Subcutaneous abdominal adipose tissue (tissue), 5 donors: ENCODE results near the gene NCEH1.
A peak's percentile ranks its signal among the peaks of the same experiment; 100 is the strongest.

Experiments
- H3K27ac ChIP-seq: one replicate; pipeline ENCODE4 v1.7.0; 2013; ENCODE audit warnings: low read depth, mild to moderate bottlenecking, inconsistent platforms, low read length, moderate library complexity
- H3K27me3 ChIP-seq, 5 donors: one replicate each; pipeline ENCODE4 v1.7.0; 2013; ENCODE audit warnings: low read length in 5 of 5, inconsistent platforms in 1 of 5; ENCODE audit not compliant: control insufficient read depth in 5 of 5, insufficient read depth in 4 of 5
- H3K36me3 ChIP-seq, 5 donors: one replicate each; pipeline ENCODE4 v1.7.0; 2013; ENCODE audit warnings: low read length in 5 of 5; ENCODE audit not compliant: control insufficient read depth in 5 of 5, insufficient read depth in 5 of 5
- H3K4me1 ChIP-seq, 5 donors: one replicate each; pipeline ENCODE4 v1.7.0; 2013; ENCODE audit warnings: low read length in 5 of 5, mild to moderate bottlenecking in 3 of 5, moderate library complexity in 1 of 5; ENCODE audit not compliant: control insufficient read depth in 5 of 5, insufficient read depth in 5 of 5
- H3K4me3 ChIP-seq, 5 donors: one replicate each; pipeline ENCODE4 v1.7.0; 2013; ENCODE audit warnings: low read length in 5 of 5, low read depth in 1 of 5
- H3K9ac ChIP-seq, 5 donors: one replicate each; pipeline ENCODE4 v1.7.0; 2013; ENCODE audit warnings: low read length in 5 of 5, mild to moderate bottlenecking in 4 of 5, moderate library complexity in 3 of 5
- H3K9me3 ChIP-seq, 5 donors: one replicate each; pipeline ENCODE4 v1.7.0; 2013; ENCODE audit warnings: low read length in 5 of 5; ENCODE audit not compliant: control insufficient read depth in 5 of 5
- donor health status: healthy.
- donor health status: healthy.
- donor health status: healthy.
- donor health status: healthy.
- donor health status: healthy.

Gene NCEH1

GRCh38 chr3:172634948-172635347 is 75.9 kb downstream of the NCEH1 start:
- Histone ChIP-seq H3K4me1 (peaks cover 0 to 9% (median 9%) of the 10 kb centered on the region in 5 donors), H3K9me3 (no peaks in the 10 kb centered on the region), H3K4me3 (no peak overlapping the region), H3K36me3 (peaks cover 2 to 22% (median 10%) of the 10 kb centered on the region in 5 donors), H3K27ac (no peak overlapping the region), H3K27me3 (no peaks in the 10 kb centered on the region), H3K9ac (no peak overlapping the region)

DNA sequence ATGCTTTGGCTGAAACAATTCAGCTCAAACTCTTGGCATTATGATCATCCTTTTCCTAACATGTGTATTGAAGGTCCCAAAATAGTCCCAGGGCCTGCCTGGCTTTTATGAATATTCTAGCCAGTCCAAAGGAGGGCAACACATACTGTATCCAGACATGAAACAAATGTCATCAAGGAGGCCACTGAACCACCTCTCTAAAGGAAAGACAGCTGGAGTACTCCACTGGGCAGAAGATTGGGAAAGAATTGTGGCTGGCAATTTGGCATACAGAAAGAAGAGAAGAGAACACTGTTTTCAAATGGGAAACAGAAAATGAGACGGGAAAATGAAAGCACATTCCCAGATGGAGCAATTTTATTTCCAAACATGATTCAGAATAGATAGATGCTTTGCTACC is 80.6 kb downstream of the NCEH1 start:
- Histone ChIP-seq H3K4me1 (peaks cover 0 to 15% (median 11%) of the 10 kb centered on the region in 5 donors), H3K27ac (no peak overlapping the region), H3K9ac (no peak overlapping the region), H3K4me3 (no peak overlapping the region), H3K27me3 (no peaks in the 10 kb centered on the region), H3K36me3 (peaks cover 2 to 13% (median 10%) of the 10 kb centered on the region in 5 donors), H3K9me3 (no peaks in the 10 kb centered on the region)

GRCh38 chr3:172629470-172629869 is 81.4 kb downstream of the NCEH1 start:
- no peaks in the 10 kb centered on the region for H3K27me3 ChIP-seq
- no peak overlapping the region for H3K4me3 ChIP-seq
- H3K27ac ChIP-seq, result no peak overlapping the region
- H3K36me3 ChIP-seq, result peaks cover 1 to 9% (median 7%) of the 10 kb centered on the region in 5 donors
- no peaks in the 10 kb centered on the region for H3K9me3 ChIP-seq
- H3K9ac ChIP-seq, result no peak overlapping the region
- H3K4me1 ChIP-seq, result peaks cover 0 to 11% (median 7%) of the 10 kb centered on the region in 5 donors

GRCh38 chr3:172627057-172627809 is 83.6 kb downstream of the NCEH1 start:
- Histone ChIP-seq H3K27ac (peak overlapping the region; percentile 40), H3K4me1 (peaks cover 0 to 11% (median 7%) of the 10 kb centered on the region in 5 donors), H3K9ac (no peak overlapping the region), H3K36me3 (no peaks in the 10 kb centered on the region), H3K27me3 (no peaks in the 10 kb centered on the region), H3K9me3 (no peaks in the 10 kb centered on the region), H3K4me3 (no peak overlapping the region)

- H3K9ac ChIP-seq, result no peak overlapping the region
- no peaks in the 10 kb centered on the region for H3K27me3 ChIP-seq
- no peaks in the 10 kb centered on the region for H3K9me3 ChIP-seq
- H3K36me3 ChIP-seq, result no peaks in the 10 kb centered on the region
- H3K4me1 ChIP-seq, result peaks cover 0 to 11% (median 7%) of the 10 kb centered on the region in 5 donors
- no peak overlapping the region for H3K4me3 ChIP-seq
- no peak overlapping the region for H3K27ac ChIP-seq
These were observed 84.7 kb downstream of the NCEH1 start for GRCh38 chr3:172626021-172626640.

DNA sequence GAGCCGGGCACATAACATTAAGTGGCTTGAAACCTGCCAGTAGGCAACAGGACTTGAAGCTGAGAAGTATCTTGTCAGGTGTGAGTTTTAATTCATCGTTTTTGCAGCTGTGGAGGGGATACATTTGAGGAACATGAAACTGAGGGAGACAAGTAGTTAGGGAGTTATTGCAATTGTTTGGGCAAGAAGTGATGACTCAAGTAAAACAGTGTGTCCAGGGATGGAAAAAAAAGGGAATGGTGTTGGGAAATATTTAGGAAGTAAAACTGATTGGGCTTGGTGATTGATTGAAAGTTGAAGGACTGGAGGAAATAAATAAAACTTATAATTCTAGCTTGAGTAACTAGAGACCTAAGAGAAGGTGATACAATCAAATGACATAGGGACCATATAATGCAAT is 85.5 kb downstream of the NCEH1 start:
- no peak overlapping the region for H3K4me3 ChIP-seq
- no peak overlapping the region for H3K9ac ChIP-seq
- no peaks in the 10 kb centered on the region for H3K9me3 ChIP-seq
- no peaks in the 10 kb centered on the region for H3K27me3 ChIP-seq
- H3K36me3 ChIP-seq, result no peaks in the 10 kb centered on the region
- peaks cover 0 to 11% (median 7%) of the 10 kb centered on the region in 5 donors for H3K4me1 ChIP-seq
- no peak overlapping the region for H3K27ac ChIP-seq

DNA sequence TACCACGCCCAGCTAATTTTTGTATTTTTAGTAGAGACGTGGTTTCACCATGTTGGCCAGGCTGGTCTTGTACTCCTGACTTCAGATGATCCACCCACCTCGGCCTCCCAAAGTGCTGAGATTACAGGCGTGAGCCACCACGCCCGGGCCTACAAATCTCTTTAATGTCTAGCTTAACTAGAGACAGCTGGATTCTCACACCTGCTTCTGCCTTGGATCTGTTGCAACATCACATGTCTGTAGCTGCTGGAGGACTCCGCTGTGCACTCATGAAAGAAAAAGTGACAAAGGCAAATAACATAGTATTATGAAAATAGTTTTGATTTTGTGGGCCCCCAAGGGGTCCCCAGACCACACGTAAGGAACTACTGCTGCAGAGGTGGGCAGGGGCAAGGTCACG is 85.9 kb downstream of the NCEH1 start:
- H3K27me3 ChIP-seq, result no peaks in the 10 kb centered on the region
- H3K9me3 ChIP-seq, result no peaks in the 10 kb centered on the region
- H3K4me3 ChIP-seq, result no peak overlapping the region
- H3K36me3 ChIP-seq, result no peaks in the 10 kb centered on the region
- peaks cover 0 to 11% (median 7%) of the 10 kb centered on the region in 5 donors for H3K4me1 ChIP-seq
- no peak overlapping the region for H3K27ac ChIP-seq
- H3K9ac ChIP-seq, result no peak overlapping the region

DNA sequence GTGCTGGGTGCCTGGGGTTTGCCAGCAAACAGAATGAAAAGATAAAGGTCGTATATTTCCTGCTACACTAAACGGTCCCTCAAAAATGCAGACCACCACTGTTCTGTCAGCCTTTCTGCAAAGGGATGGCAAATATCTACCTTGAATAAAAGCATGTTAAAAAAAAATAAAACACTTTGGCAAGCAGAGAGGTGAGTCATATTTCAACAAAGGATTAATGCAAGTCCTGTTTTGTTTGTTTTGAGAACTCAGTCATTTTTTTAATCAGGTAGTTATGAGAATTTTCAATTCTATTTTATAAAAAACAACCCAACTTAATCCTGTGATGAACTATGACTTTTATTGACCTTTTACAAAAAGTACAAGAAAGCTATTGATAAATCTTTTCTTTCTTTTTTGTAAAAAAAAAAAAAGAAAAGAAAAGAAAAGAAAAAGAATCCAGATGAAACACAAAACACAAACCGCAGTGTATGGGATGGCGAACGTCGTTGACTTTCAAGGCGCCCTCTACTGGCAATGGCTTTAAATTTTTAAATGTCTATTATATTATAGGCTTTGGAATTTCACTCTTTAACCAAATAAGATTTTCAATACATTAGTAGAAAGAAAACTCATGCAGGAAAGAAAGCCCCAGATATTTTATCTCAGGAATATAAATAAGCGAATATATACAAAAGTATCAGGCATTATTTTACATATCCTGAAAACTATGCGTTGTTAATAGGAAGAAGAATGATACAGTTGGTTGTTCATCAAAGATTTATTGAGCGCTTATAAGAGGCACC is 87.8 kb downstream of the NCEH1 start:
- H3K27ac ChIP-seq, result no peak overlapping the region
- H3K9me3 ChIP-seq, result no peaks in the 10 kb centered on the region
- no peaks in the 10 kb centered on the region for H3K27me3 ChIP-seq
- H3K4me1 ChIP-seq, result peaks cover 0 to 11% (median 7%) of the 10 kb centered on the region in 5 donors
- H3K4me3 ChIP-seq, result no peak overlapping the region
- no peaks in the 10 kb centered on the region for H3K36me3 ChIP-seq
- no peak overlapping the region for H3K9ac ChIP-seq

- peaks cover 0 to 6% (median 5%) of the 10 kb centered on the region in 5 donors for H3K4me1 ChIP-seq
- no peak overlapping the region for H3K27ac ChIP-seq
- no peak overlapping the region for H3K9ac ChIP-seq
- H3K9me3 ChIP-seq, result no peaks in the 10 kb centered on the region
- H3K36me3 ChIP-seq, result no peaks in the 10 kb centered on the region
- no peaks in the 10 kb centered on the region for H3K27me3 ChIP-seq
- no peak overlapping the region for H3K4me3 ChIP-seq
These were observed 88.7 kb downstream of the NCEH1 start for GRCh38 chr3:172622156-172622555.

GRCh38 chr3:172617976-172618375 is 92.9 kb downstream of the NCEH1 start:
- Histone ChIP-seq H3K27ac (no peak overlapping the region), H3K9me3 (peaks cover 0 to 7% (median 3%) of the 10 kb centered on the region in 5 donors), H3K4me1 (peaks cover 0 to 13% (median 8%) of the 10 kb centered on the region in 5 donors), H3K36me3 (no peaks in the 10 kb centered on the region), H3K4me3 (no peak overlapping the region), H3K9ac (no peak overlapping the region), H3K27me3 (no peaks in the 10 kb centered on the region)
